HepG2 (cell line): Measurements from ENCODE around the gene ZNF101.

Source experiments
- BRCA1 ChIP-seq: sonication (generic); formaldehyde crosslinking; IDR thresholded peaks from 2 replicates; pipeline ENCODE4 v1.4.0; 2020; ENCODE audit warnings: missing genetic modification reagents
- EP300 ChIP-seq, 3 experiments: sonication (generic) in 1 of 3; formaldehyde crosslinking in 1 of 3; IDR thresholded peaks; 2 replicates each; pipeline versions ENCODE4 v1.5.1 to v1.6.1; 2011 to 2020; ENCODE audit warnings: low read depth in 2 of 3, low read length in 2 of 3, borderline replicate concordance in 1 of 3, improper control_type of control experiment in 1 of 3, mild to moderate bottlenecking in 1 of 3, missing genetic modification reagents in 1 of 3, moderate library complexity in 1 of 3
- GABPA ChIP-seq, 2 experiments: IDR thresholded peaks; 2 replicates each; pipeline ENCODE4 v1.6.1; 2011 to 2016; ENCODE audit warnings: low read depth in 2 of 2, low read length in 1 of 2, missing biosample characterization in 1 of 2, missing genetic modification characterization in 1 of 2
- NFE2L1 ChIP-seq: sonication (generic); formaldehyde crosslinking; IDR thresholded peaks from 2 replicates; pipeline ENCODE4 v1.4.0; 2020; ENCODE audit warnings: missing genetic modification reagents, mild to moderate bottlenecking, borderline replicate concordance
- POLR2A ChIP-seq, 2 experiments: IDR thresholded peaks; 2 replicates each; pipeline ENCODE4 v1.6.1; 2011; ENCODE audit warnings: low read depth in 2 of 2, low read length in 2 of 2, mild to moderate bottlenecking in 1 of 2, moderate library complexity in 1 of 2; ENCODE audit not compliant: insufficient read depth in 1 of 2
- ZBTB7A ChIP-seq: sonication (generic); formaldehyde crosslinking; IDR thresholded peaks from 2 replicates; pipeline ENCODE4 v1.8.0; 2022; ENCODE audit warnings: mild to moderate bottlenecking, missing genetic modification reagents
- ZNF234 ChIP-seq: sonication (generic); formaldehyde crosslinking; conservative IDR thresholded peaks from 2 replicates; pipeline ENCODE4 v1.5.1; 2020; ENCODE audit warnings: mild to moderate bottlenecking, missing genetic modification reagents
- ZNF879 ChIP-seq: sonication (generic); formaldehyde crosslinking; IDR thresholded peaks from 2 replicates; pipeline ENCODE4 v1.8.1; 2023; ENCODE audit warnings: missing genetic modification reagents
- TF ChIP-seq, protein P1 (sequence below): sonication (generic); formaldehyde crosslinking; IDR thresholded peaks from 2 replicates; pipeline ENCODE4 v1.5.1; 2020; ENCODE audit warnings: missing genetic modification reagents, mild to moderate bottlenecking, borderline replicate concordance
- TF ChIP-seq, protein P2 (sequence below), 2 experiments: IDR thresholded peaks; 2 replicates each; pipeline ENCODE4 v1.6.1; 2011 to 2012; ENCODE audit warnings: low read length in 2 of 2, borderline replicate concordance in 1 of 2, low read depth in 1 of 2, mild to moderate bottlenecking in 1 of 2, moderate library complexity in 1 of 2

DNA sequence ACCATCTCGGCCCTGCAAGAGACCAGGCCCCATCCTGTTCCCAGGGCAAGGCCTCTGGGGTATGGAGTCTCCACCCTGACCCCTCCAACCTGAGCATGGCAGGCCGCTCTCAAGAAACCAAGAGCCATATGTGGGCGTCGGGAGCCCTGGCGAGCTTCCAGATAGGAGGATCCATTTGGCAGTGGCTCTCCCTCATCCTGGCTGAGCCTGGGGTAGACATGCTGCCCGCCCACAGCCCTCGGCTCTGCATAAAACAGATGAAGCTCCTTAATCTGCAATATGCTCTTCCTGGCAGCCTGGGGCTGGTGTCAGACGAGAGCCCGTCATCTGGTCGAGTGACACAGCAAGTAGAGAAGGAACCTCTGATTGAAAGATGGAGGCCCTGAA lies 11.2 kb upstream of the ZNF101 start:
- TF ChIP-seq BRCA1 (CRISPR knock-in tag), result no peak
- TF ChIP-seq EP300 (IDR thresholded peaks at IDR 0.05; ENCODE audit: low read depth in 2 of 2, low read length in 2 of 2), result no peak
- TF ChIP-seq EP300 (CRISPR knock-in tag; IDR thresholded peaks at IDR 0.05; ENCODE audit: borderline replicate concordance), result no peak
- no peak for TF ChIP-seq ZBTB7A (CRISPR knock-in tag)
- TF ChIP-seq ZNF879 (CRISPR knock-in tag), result no peak
- no peak for TF ChIP-seq POLR2A (IDR thresholded peaks at IDR 0.05; ENCODE audit: insufficient read depth in 1 of 2, low read depth in 2 of 2, low read length in 2 of 2)
- TF ChIP-seq, protein P1, sequence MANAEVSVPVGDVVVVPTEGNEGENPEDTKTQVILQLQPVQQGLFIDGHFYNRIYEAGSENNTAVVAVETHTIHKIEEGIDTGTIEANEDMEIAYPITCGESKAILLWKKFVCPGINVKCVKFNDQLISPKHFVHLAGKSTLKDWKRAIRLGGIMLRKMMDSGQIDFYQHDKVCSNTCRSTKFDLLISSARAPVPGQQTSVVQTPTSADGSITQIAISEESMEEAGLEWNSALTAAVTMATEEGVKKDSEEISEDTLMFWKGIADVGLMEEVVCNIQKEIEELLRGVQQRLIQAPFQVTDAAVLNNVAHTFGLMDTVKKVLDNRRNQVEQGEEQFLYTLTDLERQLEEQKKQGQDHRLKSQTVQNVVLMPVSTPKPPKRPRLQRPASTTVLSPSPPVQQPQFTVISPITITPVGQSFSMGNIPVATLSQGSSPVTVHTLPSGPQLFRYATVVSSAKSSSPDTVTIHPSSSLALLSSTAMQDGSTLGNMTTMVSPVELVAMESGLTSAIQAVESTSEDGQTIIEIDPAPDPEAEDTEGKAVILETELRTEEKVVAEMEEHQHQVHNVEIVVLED (CRISPR knock-in tag), result no peak
- no peak for TF ChIP-seq NFE2L1
- no peak for TF ChIP-seq ZNF234 (CRISPR knock-in tag)
- TF ChIP-seq, protein P2, sequence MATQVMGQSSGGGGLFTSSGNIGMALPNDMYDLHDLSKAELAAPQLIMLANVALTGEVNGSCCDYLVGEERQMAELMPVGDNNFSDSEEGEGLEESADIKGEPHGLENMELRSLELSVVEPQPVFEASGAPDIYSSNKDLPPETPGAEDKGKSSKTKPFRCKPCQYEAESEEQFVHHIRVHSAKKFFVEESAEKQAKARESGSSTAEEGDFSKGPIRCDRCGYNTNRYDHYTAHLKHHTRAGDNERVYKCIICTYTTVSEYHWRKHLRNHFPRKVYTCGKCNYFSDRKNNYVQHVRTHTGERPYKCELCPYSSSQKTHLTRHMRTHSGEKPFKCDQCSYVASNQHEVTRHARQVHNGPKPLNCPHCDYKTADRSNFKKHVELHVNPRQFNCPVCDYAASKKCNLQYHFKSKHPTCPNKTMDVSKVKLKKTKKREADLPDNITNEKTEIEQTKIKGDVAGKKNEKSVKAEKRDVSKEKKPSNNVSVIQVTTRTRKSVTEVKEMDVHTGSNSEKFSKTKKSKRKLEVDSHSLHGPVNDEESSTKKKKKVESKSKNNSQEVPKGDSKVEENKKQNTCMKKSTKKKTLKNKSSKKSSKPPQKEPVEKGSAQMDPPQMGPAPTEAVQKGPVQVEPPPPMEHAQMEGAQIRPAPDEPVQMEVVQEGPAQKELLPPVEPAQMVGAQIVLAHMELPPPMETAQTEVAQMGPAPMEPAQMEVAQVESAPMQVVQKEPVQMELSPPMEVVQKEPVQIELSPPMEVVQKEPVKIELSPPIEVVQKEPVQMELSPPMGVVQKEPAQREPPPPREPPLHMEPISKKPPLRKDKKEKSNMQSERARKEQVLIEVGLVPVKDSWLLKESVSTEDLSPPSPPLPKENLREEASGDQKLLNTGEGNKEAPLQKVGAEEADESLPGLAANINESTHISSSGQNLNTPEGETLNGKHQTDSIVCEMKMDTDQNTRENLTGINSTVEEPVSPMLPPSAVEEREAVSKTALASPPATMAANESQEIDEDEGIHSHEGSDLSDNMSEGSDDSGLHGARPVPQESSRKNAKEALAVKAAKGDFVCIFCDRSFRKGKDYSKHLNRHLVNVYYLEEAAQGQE (IDR thresholded peaks at IDR 0.05; ENCODE audit: borderline replicate concordance in 1 of 2, low read depth in 1 of 2, low read length in 2 of 2), result no peak
- TF ChIP-seq GABPA (IDR thresholded peaks at IDR 0.05; ENCODE audit: low read depth, low read length), result no peak
- no peak for TF ChIP-seq GABPA (CRISPR knock-in tag; IDR thresholded peaks at IDR 0.05; ENCODE audit: low read depth)
